Activated T-helper 1 cell treated with anti-CD3 and anti-CD28 coated beads, Interleukin-12 subunit alpha, Interleukin-12 subunit beta, Interleukin-2, Interleukin-4 antibody, amounts not matched to agents 30 ng/mL and 10 ng/mL and 1 ng/mL, durations not matched to agents 14 hours and 24 hours and 36 hours (primary cell): ENCODE data around the gene TSPAN11. TPM values are rescaled to one million over a fixed set of nuclear protein-coding genes. Genes with fewer than 3 reads are reported as not detected.

Source experiments
- DNase-seq: peaks from one replicate; pipeline ENCODE4 v3.0.0; 2021; ENCODE audit warnings: low spot score
- H3K27ac Mint-ChIP-seq: one replicate; pipeline ENCODE4 v1.8.0; 2021; ENCODE audit warnings: mild to moderate bottlenecking, mixed read lengths
- H3K27me3 Mint-ChIP-seq: one replicate; pipeline ENCODE4 v1.8.0; 2022; ENCODE audit warnings: mild to moderate bottlenecking, moderate library complexity, mixed read lengths; ENCODE audit not compliant: insufficient read depth
- H3K36me3 Mint-ChIP-seq: one replicate; pipeline ENCODE4 v1.8.0; 2021; ENCODE audit warnings: low read depth, mixed read lengths
- H3K4me1 Mint-ChIP-seq: one replicate; pipeline ENCODE4 v1.8.0; 2021; ENCODE audit warnings: low read depth, mixed read lengths
- H3K4me3 Mint-ChIP-seq: one replicate; pipeline ENCODE4 v1.8.0; 2021; ENCODE audit warnings: mild to moderate bottlenecking, moderate library complexity, mixed read lengths
- H3K9me3 Mint-ChIP-seq: one replicate; pipeline ENCODE4 v1.8.0; 2021; ENCODE audit warnings: mixed read lengths
- intact Hi-C: fragments of 100-400 bp; cut with micrococcal nuclease; formaldehyde crosslinking; loops from one replicate; pipeline ENCODE4 v1.15.1; 2024
- total RNA-seq: library from RNA; stranded (reverse); gene quantifications from 2 replicates; pipeline ENCODE4 v1.2.3, GENCODE V29; 2022

TSPAN11 gene
- total RNA-seq, 1 donor from 2014 or later, result not detected

DNA sequence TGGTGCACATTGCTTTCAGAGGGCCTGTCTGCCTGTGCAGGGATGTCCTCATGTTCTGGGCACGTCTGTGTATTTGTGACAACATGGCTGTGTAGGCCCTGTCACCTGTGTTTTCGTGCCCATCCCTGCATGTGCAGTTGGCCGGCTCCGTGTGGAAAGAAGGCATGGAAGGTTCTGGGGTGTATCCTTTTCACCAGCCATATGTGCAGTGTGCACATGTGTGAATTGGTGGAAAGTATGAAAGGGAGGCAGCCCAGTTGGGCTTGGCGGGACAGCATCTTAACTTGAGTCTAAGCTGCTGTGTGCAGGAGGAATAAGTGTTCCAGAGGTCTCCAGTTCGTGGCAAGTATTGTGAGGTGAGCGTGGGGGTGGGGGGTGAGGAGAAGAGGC is 669 bp downstream of the TSPAN11 start:
- Mint-ChIP-seq H3K4me3 (peak overlapping the region; percentile 27), H3K36me3 (no peaks in the 10 kb centered on the region), H3K4me1 (no peaks in the 10 kb centered on the region), H3K27me3 (peaks cover 46% of the 10 kb centered on the region), H3K9me3 (no peaks in the 10 kb centered on the region), H3K27ac (no peak overlapping the region)
- intact Hi-C loops, result no loop called here
- DNase-seq, result no peak

DNA sequence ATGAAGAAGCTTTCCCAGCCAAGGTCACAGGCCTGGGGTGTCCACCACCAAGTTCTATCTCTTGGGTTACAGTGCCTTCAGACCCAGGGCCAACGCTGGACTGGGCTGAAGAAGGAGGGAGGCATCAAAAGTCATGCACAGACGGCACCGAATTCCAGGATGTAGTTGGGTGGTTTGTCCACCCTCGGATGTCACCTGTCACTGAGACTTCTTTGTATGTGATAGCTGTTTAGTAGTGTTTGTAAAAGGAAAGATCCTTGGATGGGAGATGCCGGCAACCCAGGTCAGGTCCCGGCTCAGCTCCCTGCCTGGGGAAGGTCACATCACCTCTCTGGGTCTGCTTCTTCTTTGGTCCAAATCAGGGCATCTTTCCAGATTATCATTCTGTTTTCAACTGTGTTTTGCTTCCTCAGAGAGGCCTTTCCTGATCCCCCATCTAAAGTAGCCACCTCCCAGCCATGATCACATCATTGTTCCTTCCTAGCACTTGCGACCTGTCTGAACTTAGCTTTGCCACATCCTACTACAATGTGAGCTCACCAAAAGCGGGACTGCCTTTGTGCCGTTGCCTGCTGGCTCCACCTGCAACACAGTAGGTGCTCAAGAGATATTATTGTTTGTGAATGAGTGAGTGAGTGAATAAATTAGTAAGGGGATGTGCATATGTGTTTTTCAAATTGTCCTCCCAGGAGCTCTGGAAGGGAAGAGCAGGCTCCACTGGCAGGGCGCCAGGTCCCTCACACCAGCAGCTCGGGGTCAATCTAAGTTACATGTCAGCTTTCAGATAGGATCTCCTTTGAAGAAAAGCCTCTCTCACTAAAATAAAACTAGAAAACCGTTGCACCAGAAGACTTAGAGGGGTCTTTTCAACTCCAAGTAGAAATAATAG is 2.1 kb downstream of the TSPAN11 start:
- Mint-ChIP-seq H3K9me3 (no peaks in the 10 kb centered on the region), H3K36me3 (no peaks in the 10 kb centered on the region), H3K27ac (no peak overlapping the region), H3K4me3 (no peak overlapping the region), H3K4me1 (no peaks in the 10 kb centered on the region), H3K27me3 (peaks cover 46% of the 10 kb centered on the region)
- no peak for DNase-seq
- intact Hi-C loops, result no loop called here

DNA sequence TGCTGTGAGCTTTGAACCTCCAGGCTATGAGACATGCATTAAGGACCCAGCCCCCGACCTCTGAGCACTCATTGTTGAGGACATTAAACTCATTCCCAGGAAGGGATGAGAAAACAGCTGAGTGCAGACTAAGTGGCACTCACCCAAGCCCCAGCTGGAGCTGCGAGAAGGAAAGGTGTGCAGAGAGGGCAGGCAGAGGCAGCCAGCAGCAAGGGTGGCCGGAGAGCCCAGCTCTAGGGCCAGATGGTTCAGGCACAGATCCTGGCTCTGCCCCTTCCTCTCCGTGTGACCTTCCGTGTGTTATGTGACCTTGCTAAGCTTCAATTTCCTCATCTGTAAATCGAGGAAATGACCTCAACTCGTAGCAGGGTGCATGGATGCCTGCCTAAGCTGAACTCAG is 3.7 kb downstream of the TSPAN11 start:
- no peak overlapping the region for H3K4me3 Mint-ChIP-seq
- peaks cover 38% of the 10 kb centered on the region for H3K27me3 Mint-ChIP-seq
- intact Hi-C loops, result no loop called here
- no peak for DNase-seq
- H3K4me1 Mint-ChIP-seq, result no peaks in the 10 kb centered on the region
- H3K36me3 Mint-ChIP-seq, result no peaks in the 10 kb centered on the region
- no peaks in the 10 kb centered on the region for H3K9me3 Mint-ChIP-seq
- H3K27ac Mint-ChIP-seq, result no peak overlapping the region

DNA sequence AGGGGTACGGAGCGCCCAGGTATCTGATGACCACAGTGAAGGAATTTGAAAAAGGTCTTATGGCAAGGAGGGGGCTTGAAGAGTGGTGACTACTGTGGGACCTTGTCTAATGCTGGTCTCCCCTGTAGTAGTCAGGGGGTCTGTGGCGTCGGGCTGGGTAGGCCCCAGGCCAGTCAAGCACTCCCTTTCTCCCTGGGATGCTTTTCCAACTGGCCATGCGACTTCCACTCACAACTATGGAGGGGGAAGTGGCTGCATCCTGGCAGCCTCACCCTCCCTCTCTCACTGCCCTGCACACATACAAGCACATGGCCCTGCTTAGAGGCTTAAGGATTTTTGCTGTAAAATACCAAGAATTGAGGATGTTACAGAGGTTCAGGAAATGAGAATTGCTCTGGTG is 4.1 kb downstream of the TSPAN11 start:
- intact Hi-C loops, result no loop called here
- Mint-ChIP-seq H3K4me3 (no peak overlapping the region), H3K4me1 (no peaks in the 10 kb centered on the region), H3K27me3 (peaks cover 34% of the 10 kb centered on the region), H3K36me3 (no peaks in the 10 kb centered on the region), H3K9me3 (no peaks in the 10 kb centered on the region), H3K27ac (no peak overlapping the region)
- no peak for DNase-seq

DNA sequence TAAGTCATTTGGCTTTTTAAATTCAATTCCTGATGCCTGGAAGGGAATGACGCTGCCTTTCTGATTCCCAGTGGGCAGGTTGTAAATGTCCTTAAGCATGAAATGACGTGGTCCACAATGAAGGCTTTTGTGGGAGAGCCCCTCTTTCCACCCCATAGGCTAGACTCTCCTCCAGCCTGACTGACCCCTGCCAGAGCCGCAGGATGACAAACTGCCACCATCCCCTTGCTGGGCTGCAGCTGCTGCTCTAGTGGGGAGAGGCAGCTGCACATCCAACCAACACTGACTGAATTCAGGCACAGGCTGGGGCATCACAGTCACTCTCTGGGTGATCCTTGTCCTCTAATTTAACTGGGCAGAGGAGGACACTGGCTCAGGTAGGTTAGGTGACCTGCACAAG is 6.3 kb downstream of the TSPAN11 start:
- Mint-ChIP-seq H3K9me3 (no peaks in the 10 kb centered on the region), H3K4me3 (no peak overlapping the region), H3K36me3 (no peaks in the 10 kb centered on the region), H3K4me1 (no peaks in the 10 kb centered on the region), H3K27me3 (peaks cover 19% of the 10 kb centered on the region), H3K27ac (no peak overlapping the region)
- intact Hi-C loops, result no loop called here
- no peak for DNase-seq

DNA sequence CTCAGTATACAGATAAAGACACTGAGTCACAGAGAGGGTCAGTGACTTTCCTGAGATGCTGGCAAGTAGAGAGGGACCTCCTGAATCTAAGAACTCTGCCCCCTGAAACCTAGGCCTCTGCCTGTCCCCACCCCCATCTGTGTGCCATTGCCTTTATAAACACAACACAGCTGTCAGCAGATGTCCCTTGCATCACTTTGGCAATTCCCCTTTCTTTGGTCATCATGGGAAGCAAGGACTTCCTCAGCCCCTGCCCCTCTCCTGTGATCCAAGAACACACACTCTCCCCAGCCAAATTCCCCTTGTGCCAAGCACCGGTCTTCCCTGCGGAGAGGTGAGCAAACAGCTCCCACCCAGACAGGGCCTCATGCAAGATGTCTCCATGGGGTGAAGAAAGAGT is 8.3 kb downstream of the TSPAN11 start:
- Mint-ChIP-seq H3K27ac (no peak overlapping the region), H3K4me3 (no peak overlapping the region), H3K27me3 (peaks cover 4% of the 10 kb centered on the region), H3K36me3 (no peaks in the 10 kb centered on the region), H3K9me3 (no peaks in the 10 kb centered on the region), H3K4me1 (no peaks in the 10 kb centered on the region)
- intact Hi-C loops, result no loop called here
- no peak for DNase-seq

DNA sequence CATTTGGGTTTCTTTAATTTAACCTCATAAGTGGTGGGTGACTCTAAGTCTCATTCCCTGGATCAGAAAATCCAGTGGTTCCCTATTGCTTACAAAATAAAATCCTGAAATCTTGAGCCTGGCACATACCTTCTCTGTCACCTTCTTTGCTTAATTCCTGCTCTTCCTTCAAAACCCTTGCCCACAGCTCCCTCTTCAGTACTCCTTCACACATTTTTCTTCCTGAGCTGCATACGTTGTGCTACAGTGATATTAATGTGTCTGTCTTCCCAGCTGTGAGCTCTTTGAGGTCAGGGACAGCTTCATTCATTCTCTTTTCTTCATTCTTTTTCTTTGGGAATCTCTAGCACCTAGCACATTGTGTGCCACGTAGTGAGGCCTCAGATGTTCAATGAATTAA is 9.5 kb downstream of the TSPAN11 start:
- Mint-ChIP-seq H3K9me3 (no peaks in the 10 kb centered on the region), H3K4me1 (no peaks in the 10 kb centered on the region), H3K36me3 (no peaks in the 10 kb centered on the region), H3K27me3 (peaks cover 2% of the 10 kb centered on the region), H3K27ac (no peak overlapping the region), H3K4me3 (no peak overlapping the region)
- no peak for DNase-seq
- intact Hi-C loops, result no loop called here

DNA sequence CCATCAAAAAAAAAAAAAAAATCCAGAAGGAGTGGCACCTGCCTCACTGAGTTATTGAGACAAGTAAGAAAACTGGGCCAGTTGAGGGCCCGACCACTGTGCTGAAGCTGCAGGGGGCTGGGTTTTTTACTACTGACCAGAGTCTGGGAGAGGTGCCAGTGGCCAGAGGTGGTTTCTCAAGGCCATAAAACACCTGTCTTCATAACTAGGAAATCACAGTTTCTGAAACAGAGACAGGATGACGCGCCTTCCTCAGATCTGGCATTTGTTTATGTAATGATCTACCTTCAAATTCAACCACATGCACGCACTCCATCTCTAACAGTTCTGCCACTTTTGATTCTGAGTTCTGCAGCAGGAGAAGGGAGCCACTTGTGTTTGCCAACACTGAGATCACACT is 12.7 kb downstream of the TSPAN11 start:
- DNase-seq, result no peak
- intact Hi-C loops, result no loop called here
- no peaks in the 10 kb centered on the region for H3K4me1 Mint-ChIP-seq
- no peak overlapping the region for H3K4me3 Mint-ChIP-seq
- H3K36me3 Mint-ChIP-seq, result no peaks in the 10 kb centered on the region
- H3K27me3 Mint-ChIP-seq, result no peaks in the 10 kb centered on the region
- no peaks in the 10 kb centered on the region for H3K9me3 Mint-ChIP-seq
- no peak overlapping the region for H3K27ac Mint-ChIP-seq

DNA sequence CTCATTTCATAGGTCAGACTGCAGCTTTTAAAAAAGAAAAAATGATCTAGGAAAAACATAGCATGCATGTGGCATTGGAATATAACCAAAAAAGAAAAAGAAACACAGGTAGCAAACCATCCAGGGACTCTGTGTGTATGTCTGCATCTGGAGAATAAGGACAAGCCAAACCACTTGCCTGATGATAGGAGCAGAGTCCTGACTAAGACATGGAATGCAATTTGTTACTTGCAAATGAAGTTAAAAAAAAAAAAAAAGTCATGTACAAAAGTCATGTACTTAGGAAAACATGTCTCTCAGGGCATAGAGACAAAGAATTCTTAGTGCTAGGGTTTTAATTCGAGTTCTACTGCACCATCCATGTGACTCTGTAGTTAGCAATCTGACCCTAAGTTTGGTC is 15.9 kb downstream of the TSPAN11 start:
- DNase-seq, result no peak
- Mint-ChIP-seq H3K4me3 (no peak overlapping the region), H3K27me3 (no peaks in the 10 kb centered on the region), H3K9me3 (no peaks in the 10 kb centered on the region), H3K36me3 (no peaks in the 10 kb centered on the region), H3K27ac (no peak overlapping the region), H3K4me1 (no peaks in the 10 kb centered on the region)
- intact Hi-C loops, result no loop called here

DNA sequence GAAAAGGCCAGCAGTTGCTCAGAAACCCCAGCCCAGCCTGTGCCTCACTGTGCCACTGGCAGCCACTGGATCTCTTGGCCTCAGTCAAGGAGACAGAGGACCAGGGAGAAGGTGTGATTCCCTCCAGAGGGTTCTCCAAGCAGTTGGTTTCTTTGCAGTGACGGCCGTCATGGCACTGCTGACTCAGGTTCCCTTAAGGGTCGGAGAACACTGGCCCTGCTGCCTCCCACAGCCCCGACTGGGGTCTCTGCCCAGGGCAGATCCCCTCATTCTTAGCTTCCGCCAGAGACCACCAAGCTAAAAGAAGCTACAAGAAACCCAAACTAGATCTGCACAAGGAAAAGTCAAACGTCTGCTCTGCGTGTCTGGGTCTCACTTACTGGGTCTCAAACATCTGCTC is 16.4 kb downstream of the TSPAN11 start:
- no peaks in the 10 kb centered on the region for H3K4me1 Mint-ChIP-seq
- no peak overlapping the region for H3K27ac Mint-ChIP-seq
- intact Hi-C loops, result no loop called here
- no peaks in the 10 kb centered on the region for H3K36me3 Mint-ChIP-seq
- no peak overlapping the region for H3K4me3 Mint-ChIP-seq
- no peaks in the 10 kb centered on the region for H3K9me3 Mint-ChIP-seq
- DNase-seq, result no peak
- no peaks in the 10 kb centered on the region for H3K27me3 Mint-ChIP-seq

DNA sequence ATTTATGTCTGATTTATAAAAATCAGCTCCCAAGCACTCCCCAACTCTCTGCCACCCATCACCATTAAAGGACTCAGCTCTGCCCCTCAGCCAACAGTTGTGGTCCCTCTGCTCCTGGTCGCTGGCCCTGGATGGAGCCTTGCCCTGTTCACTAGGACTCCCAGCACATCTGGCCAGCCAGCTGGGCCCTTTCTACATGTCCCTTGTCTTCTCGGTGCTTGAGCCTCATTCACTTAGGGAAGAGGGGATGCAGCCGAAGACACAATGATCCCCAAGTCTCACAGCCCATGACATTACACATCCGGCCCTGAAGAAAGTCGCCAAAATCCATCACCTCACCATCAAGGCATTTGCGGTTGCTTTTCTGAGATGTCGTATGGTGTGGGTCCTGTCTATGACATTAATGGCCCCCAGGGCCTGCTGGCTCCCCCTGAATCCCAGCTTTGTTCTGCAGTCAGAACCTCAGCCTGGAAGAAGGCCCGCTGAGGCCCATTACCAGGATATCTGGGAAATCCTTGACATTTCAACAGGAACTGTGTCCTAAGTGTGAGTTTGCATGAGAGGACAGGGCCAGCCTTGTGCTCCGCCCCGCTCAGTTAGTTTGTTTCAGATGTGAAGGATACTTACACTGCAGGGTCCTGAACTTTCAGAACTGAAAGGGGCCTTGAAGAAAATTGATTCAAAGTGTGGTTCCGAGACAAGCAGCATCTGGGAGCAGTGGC is 19.1 kb downstream of the TSPAN11 start:
- H3K4me3 Mint-ChIP-seq, result no peak overlapping the region
- peaks cover 3% of the 10 kb centered on the region for H3K27me3 Mint-ChIP-seq
- no peak overlapping the region for H3K27ac Mint-ChIP-seq

DNA sequence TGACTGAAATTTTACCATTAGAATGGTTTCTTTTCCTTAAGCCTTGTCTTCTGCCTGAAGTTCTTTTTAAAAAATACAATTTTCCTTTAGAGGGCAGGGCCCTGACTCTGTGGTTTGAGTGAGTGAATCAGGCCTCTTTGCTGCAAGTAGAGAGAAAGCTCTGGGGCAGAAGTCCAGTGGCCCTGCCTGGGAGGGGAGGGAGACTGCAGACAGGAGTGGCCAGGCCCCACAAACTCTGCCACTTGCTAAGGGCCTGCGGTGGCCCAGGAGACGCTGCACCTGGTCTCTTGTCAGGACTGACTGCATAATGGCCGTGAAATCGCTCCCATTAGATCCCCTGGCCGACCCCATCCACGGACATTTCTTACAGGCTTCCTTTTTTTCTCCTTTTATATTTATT is 25.5 kb downstream of the TSPAN11 start:
- intact Hi-C loops, result no loop called here
- H3K9me3 Mint-ChIP-seq, result no peaks in the 10 kb centered on the region
- H3K4me1 Mint-ChIP-seq, result no peaks in the 10 kb centered on the region
- DNase-seq, result no peak
- H3K36me3 Mint-ChIP-seq, result no peaks in the 10 kb centered on the region
- no peak overlapping the region for H3K27ac Mint-ChIP-seq
- H3K27me3 Mint-ChIP-seq, result peaks cover 3% of the 10 kb centered on the region
- no peak overlapping the region for H3K4me3 Mint-ChIP-seq

More for the DNA sequence above, 19.1 kb downstream of the TSPAN11 start:
- Mint-ChIP-seq H3K4me1 (no peaks in the 10 kb centered on the region), H3K36me3 (no peaks in the 10 kb centered on the region), H3K9me3 (no peaks in the 10 kb centered on the region)
- no peak for DNase-seq
- intact Hi-C loops, result no loop called here

DNA sequence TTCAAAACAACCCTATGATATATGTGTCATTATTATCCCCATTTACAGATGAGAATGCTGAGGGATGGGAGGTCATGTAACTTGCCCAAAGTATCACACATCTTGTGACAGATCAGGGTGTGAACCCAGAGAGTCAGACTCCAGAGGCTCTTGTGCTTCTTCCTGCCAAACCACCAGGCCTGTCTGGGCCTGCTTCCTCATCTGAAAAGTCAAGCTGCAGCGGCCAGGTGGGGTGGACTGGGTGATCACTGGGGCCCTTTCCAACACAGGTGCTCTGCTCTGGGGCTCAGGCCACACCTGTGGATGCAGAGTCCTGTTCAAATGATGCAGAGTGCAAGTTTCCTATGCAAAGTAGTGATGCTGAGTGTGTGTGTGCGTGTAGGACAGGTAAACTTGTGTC is 26.7 kb downstream of the TSPAN11 start:
- H3K27me3 Mint-ChIP-seq, result peaks cover 3% of the 10 kb centered on the region
- no peaks in the 10 kb centered on the region for H3K36me3 Mint-ChIP-seq
- H3K4me1 Mint-ChIP-seq, result no peaks in the 10 kb centered on the region
- intact Hi-C loops, result no loop called here
- H3K9me3 Mint-ChIP-seq, result no peaks in the 10 kb centered on the region
- no peak overlapping the region for H3K27ac Mint-ChIP-seq
- H3K4me3 Mint-ChIP-seq, result no peak overlapping the region
- no peak for DNase-seq
